HuH-7 (cell line): Measurements from ENCODE around the gene VWA5B2.
A peak's percentile ranks its signal among the peaks of the same experiment; 100 is the strongest.
"Not testable (repeated sequence)": the region's sequence is repeated elsewhere in the genome, so short reads cannot be mapped to it uniquely, and the experiment has no call there.

Source experiments
- DNase-seq: peaks from one replicate; pipeline ENCODE4 v3.0.0; 2011; ENCODE audit warnings: low spot score

VWA5B2 gene

DNA sequence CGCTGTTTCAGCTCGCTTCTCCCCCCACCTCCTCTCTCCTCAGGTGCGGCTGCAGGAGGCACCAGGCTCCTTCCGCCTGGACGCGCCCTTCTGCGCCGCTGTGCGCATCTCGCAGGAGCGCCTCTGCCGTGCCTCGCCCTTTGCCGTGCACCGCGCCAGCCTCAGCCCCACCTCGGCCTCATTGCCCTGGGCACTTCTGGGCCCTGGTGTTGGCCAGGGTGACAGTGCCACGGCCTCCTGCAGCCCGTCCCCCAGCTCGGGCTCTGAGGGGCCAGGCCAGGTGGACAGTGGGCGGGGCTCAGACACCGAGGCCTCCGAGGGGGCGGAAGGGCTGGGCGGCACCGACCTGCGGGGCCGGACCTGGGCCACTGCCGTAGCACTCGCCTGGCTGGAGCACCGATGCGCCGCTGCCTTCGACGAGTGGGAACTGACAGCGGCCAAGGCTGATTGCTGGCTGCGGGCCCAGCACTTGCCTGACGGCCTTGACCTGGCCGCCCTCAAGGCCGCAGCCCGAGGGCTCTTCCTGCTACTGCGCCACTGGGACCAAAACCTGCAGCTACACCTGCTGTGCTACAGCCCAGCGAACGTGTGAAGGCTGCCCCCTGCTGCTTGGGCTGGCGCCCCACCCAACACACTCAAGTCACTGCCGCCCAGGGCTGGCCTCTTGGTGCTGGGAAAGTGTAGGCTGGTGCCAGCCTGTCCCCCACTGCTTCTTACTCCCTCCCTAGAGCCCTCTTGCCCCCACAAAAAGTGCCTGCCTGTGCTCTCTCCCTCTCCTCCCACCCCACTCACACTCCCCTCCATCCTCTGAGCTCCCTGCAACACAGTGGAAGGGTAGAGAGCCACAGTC lies 12.3 kb downstream of the VWA5B2 start:
- no peak for DNase-seq

DNA sequence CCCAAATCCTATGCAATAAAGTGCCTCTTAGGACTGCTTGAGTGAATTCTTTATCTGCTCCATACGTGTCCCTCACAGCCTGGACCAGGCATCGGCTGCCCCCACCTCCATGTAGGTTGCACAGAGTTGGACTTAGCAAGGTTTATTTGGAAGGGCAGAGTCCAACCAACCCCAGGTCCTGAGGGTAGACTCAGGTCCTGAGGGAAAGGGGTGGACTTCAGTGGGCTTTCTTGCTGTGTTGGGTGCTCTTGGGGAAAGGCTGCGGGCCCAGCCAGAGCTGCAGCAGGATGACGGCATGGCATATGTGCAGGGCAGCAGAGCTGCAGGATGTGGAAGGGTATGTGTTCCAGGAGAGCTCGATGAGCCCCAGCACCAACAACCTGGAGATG lies 12.9 kb downstream of the VWA5B2 start:
- no peak for DNase-seq

DNA sequence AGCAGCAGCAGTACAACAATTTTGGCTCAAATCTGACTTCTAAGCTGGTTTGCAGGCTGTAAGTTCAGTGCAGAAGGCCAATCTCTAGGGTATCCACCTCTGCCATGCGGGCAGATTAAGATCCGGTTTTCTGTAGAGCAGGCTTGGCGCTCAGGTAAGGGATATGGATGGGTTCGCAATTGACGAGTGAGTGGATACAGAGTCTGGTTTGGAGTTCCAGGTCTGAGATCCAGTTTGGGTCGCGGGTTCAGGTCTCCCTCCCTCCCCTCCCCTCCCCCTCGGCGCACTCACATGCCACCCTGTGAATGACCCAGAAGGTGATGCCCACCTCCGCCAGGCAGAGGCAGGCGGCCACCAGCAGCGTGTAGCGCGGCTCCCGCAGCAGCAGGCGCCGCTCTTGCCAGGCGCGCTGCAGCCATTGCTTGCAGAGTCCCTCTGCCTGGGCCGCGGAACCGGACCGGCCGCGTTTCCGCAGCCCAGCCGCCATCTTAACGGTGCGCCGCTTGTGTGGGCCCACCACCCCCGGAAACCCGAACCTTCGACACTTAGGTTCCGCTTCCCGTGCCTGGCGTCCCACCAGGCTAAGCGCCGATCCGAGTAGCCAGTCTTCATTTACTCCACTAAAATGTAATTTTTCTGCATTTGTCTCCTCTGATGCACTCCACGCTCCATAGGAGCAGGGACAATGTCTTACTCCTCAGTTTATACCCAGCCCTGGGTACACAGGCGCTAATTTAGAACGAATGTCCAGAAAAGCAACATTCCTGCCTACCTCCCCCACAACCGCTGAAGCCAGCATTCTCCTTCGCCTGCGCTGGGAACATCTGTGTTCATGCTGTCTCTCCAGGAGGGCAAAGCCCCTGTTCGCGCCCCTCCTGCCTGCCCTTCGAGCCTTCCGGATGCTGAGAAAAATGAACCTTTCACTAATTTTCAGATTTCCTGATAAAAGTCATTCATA lies 19.3 kb downstream of the VWA5B2 start, which contains the start of gene ALG3:
Gene ALG3 (minus strand): TSS at position 509 of the 958 bp plus-strand sequence. CDS start 22 bp downstream, at position 487.
- peak; percentile 84 for DNase-seq

DNA sequence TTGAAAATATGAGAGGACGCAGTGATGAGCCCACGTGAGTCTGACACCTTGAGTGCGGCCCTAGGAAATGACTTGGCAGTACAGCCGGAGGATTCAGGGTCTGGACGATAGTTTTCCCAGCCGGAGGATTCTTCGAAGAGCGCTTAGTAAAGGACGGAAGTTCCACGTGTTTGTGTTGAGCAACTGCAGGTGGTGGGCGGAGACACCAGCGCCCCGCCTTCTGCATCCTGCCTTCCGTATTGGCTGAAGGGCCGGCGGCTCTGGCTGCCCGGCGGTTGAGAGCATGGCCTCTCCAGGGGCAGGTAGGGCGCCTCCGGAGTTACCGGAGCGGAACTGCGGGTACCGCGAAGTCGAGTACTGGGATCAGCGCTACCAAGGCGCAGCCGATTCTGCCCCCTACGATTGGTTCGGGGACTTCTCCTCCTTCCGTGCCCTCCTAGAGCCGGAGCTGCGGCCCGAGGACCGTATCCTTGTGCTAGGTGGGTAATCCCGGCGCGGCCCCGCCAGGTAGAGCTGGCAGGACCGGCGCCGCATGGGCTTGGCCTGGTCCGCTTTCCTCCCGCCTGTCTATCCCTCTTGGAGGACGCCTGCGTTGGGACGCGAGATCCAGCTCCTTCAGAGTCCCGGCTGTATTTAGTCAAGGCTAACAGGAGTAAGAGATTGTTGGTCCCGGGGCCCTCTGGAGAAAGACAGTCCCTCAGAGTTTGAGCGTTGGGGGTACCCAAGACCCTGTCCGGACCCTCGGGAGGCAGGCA lies 20.2 kb downstream of the VWA5B2 start, which contains the start of gene EEF1AKMT4:
Gene EEF1AKMT4 (plus strand): TSS at position 261 of the 755 bp plus-strand sequence. CDS start 23 bp downstream, at position 284.
- DNase-seq: peak; percentile 93

DNA sequence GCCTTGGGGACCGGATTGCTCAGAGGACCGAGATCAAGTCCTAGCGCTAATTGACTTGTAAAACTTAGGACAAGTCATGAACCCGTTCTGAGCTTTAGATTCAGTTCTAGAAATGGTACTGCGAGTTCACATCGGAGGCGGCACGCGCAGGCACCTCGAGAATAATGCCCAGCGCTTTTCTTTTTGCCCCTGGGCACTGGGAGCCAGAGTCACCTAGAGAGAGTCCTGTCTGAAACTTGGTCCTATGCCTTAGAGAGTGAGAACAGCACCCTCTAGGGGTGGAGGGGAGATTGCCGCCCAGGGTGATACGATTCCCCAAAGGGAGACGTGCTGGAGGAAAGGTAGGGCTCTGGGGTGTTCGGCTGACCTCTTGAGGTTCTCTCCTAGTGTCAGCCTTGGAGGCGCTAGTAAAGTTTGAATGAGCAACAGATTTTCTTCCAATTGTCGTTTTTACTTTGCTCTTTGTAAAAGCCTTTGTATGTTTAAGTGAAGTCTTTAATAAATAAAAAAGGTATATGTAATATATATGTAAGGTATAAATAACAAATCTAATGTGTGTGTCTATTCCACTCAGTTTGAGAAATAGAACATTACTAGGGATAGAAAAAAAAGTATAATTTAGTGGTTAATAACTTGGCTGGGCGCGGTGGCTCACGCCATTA lies 20.9 kb downstream of the VWA5B2 start:
- peak; percentile 91 for DNase-seq

DNA sequence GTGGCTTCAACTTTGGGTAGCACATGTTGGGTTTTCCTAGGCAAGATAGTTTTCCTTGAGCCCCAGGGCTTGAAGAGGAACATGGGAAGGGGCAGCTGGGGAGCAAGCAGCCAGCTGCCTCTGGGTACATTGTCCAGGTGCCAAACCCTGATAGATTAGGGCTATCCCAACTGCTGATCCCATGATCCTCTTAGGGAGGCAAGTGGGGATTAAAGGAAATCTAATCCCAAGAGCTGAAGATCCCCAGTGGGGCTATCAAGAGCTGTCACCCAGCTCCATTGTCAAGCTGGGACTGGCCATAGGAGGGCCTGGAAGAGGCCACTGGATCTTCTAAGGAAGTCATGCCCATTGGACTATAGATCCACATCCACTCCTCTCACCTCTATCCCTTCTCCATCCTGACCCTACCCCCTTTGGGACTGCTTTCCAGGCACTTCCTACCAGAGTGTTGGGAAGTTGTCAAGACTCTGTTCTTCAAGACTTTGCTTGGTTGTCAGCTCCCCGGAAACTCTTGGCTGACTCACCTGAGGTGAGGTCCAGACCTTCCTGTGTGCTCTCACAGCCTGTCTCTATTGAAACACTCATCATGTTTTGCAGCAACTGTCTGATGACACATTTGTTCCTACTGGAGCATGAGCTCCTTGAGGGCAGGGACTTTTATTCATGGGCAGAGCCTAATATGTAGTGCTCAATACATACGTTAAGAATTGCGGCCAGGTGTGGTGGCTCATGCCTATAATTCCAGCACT lies 26.1 kb downstream of the VWA5B2 start:
- DNase-seq: no peak

DNA sequence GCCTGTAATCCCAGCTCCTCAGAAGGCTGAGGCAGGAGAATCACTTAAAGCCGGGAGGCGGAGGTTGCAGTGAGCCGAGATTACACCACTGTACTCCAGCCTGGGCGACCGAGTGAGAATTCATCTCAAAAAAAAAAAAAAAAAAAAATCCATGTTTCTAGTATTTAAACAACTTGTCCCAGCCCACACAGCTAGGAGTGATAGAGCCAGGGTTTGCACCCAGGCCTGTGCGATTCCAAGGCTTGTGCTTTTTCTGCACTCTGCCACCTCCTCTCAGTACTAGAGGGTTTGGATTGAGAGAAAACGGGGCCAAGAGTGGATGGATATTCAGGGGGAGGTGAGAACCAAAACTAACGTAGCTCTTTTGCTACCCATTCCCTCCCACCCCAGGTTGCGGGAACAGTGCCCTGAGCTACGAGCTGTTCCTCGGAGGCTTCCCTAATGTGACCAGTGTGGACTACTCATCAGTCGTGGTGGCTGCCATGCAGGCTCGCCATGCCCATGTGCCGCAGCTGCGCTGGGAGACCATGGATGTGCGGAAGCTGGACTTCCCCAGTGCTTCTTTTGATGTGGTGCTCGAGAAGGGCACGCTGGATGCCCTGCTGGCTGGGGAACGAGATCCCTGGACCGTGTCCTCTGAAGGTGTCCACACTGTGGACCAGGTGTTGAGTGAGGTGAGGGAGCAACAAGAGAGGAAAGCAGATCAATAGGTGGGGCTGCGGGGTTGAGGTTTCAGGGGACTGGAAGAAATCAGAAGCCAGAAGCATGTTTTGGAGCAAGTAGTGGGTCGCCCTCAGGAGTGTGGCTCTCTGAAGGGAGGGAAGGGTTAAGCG lies 27.9 kb downstream of the VWA5B2 start:
- DNase-seq: no peak

DNA sequence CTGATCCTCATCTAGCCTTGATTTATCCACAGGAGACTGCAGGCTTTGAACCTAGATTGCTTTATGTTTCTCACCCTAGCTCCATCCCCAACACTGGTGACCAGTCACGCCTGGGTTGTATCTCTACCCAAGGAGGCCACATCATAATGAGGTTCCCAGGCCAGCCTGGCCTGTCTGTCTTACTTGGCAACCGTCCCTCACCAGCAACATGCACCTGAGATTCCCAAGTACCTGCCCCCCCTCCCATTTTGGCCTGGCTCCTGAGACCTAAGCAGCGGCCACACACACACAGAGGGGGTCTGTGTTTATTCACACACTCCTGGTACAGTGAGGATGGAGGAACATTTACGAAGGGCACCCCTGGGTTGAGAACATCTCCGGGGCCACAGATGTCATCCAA lies 29.5 kb downstream of the VWA5B2 start:
- DNase-seq: no peak

DNA sequence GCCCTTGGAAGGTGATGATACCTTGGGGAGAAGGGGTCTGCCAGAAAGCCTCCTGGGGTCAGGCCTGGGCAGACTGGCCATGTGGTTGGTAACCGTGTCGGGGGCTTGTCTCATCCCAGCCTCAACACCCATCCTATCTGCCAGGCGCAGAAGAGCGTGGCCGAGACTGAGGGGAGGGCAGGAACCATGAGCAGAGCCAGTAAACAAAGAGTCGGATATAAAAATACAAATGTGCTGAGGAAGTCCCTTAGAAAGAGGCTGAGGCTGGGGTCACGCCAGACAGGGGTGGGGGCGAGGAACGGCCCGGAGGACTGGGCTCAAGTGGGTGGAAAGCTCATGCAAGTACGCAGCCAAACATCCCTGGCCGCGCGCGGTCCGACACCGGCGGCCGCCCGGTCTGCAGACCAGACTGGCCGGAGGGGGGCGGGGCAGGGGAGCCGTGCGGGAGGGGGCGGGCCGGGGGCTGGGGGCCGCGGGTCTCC lies 30.1 kb downstream of the VWA5B2 start:
- DNase-seq: no peak

DNA sequence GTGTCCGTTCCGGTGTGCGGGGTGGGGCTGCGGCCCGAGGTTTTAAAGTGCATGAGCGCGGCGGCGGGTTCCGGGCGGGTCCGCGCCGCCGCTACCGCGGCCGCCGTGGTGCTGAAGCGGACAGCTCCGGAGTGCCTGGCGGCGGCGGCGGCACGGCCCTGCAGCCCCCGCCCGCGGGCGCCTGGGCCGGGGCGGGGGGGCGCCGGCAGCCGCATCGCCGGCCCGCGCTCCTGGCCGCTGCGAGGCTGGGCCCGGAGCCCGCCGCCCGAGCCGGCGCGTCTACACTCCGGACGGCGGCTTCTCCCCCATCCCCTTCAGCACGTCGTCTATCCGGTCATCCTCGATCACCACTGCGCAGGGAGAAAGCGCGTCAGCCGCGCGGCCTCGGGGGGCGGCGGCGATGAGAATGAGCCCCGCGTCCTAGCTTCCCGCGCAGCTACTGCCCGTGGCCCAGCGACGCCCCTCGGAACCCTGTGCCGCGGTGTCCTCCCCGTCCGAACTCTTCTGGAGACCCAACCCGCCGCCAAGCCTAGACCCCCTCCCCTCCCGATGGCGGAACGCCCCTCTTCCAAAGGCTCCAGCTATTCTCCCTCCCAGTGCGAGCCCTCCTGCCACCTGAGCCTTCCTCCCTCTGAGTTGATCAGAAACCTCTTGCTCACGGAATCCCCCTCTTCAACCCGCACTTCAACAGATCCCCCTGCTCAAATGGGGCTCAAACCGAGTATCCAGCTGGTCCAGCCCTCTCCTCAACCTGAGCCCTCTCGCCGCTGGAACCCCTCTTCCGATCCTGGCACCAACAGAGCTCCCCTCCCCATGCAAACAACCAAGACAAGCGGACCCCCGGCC lies 30.7 kb downstream of the VWA5B2 start:
- DNase-seq: peak; percentile 64

DNA sequence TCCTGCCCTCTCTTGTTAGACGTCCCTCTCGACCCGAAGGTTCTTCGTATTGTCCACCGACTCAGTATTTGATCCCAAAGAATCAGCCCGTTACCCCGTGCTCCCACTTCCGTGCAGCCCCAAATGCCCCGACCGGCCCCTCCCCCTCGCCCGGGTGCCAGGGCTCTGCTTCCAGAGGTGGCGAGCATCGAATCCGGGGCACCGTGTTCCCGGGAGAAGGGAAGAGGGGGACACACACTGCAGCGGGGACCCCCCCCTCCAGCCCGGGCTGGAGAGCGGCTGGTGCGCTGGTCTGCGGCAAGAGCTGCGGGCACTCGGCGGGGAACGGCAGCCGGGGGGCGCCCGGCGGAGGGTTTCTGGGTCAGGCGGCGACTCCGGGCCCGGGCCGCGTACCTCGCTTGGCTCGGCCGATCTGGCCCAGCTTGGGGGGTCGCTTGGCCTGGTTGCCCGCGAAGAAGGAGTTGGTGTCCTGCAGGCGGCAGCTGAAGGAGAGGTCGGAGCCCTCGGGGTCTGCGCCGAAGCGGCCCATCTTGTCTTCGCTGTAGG lies 31.4 kb downstream of the VWA5B2 start:
- no peak for DNase-seq

DNA sequence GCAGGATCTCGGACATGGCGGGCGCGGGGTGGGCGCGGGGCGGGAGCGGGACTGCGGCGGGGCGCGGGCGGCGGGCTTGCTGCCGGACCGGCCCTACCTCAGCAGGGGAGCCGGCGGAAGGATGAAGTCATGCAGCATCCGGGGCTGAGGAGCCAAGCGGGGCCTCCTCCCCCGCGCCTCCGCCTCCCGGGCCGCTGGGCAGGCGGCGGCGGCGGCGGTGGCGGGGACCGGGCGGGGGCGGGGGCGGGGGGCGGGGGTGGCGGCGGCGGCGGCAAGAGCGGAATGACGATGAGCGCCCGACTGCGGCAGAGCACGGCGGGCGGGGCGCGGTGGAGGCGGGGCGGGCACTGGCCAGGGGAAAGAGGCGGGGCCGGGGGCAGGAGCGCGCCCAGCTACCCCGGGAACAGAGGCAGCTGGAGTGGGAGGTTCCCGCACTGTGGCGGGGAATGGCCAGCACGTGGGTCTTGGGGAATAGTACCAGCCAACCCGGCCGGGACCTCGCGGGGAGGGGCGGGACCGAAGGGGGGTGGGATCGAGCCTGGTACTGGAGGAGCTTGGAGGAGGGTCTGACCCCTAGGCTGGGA lies 32.0 kb downstream of the VWA5B2 start, which contains the start of gene CAMK2N2:
Gene CAMK2N2 (minus strand): TSS at position 284 of the 584 bp plus-strand sequence. CDS start 268 bp downstream, at position 16.
- peak; percentile 97 for DNase-seq

DNA sequence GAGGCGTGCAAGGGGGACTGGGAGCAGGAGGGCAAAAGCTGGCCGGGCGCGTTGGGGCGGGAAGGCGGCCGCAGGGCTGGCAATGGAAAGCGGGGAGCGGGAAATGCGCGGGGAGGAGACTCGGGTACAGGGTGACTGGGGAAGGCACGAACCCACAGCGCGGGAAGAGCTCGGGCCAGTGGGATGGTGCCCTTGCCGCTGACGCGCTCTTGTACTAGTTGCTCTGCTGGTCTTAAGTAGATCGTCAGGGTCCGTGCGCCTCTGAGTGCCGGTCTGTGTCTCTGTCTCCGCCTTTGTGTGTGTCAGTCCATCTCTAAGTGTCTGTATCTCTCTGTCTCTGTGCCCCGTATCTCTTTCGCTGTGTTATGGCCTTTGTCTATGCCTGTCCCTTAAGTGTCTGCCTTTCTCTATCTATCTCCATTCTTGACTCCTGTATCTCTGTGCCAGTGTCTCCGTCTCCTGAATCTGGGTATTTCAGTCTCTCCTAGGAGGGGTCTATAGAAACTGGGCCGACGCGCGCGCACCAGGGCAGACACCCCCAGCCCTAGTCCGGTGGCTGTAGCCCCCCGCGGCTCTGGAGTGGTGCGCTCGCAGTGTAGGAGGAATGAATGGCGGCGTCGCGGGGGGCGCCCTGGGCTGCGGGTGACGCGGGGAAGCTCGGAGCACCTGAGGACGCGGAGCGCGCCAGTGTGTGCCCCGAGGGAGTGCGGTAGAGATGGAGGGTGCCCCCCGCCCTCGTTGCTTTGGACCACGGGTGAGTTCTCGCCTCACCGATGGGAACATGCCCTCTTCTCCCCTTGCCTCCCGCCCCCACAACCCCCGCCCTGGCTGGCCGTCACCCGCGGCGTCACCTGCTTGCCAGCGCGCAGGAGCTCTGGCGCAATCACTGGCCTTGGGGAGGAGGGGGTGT lies 32.7 kb downstream of the VWA5B2 start:
- no peak for DNase-seq

DNA sequence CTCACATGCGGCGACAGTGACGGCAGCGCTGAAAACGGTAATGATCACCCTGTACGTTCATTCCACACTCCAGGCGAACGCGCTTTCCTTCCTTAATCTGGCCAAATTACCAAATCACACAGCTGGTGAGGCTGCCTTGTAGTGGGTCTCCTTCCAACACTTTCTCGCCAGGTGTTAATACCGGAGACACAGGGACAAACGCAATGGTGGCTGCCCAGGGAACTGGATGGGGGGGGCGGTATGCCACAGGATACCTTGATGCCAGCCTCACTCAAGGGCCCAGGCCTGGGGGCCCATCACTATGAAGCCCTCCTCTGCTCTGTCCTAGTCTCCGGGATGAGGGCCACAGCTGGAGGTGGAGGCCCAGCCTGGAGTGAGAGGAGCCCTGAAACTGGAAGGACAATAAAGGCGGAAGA lies 33.4 kb downstream of the VWA5B2 start:
- no peak for DNase-seq

DNA sequence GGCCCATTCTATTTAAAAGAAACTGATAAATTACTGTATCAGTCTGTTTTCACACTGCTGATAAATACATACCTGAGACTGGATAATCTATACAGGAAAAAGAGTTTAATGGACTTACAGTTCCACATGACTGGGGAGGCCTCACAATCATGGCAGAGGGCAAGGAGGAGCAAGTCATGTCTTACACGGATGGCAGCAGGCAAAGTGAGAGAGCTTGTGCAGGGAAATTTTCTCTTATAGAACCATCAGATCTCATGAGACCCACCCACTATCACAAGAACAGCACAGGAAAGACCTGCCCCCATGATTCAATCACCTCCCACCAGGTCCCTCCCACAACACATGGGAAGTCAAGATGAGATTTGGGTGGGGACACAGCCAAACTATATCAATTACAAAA lies 37.9 kb downstream of the VWA5B2 start:
- DNase-seq: not testable (repeated sequence)

DNA sequence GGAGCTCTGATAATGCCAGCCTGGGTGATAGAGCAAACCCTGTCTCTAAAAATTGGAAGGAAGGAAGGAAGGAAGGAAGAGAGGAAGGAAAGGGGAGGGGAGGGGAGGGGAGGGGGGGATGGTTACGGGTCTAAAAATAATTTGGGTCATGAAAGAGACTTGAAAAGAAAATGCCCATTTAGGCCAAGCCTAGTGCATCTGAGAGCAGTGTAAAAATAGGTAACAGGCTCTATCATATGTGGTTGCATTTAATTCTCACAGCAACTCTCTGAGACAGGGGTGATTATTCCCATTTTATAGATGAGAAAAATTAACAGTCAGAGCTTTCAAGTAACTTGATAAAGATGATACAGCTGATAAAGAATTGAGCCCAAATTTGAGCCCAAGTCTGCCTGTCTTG lies 42.9 kb downstream of the VWA5B2 start:
- no peak for DNase-seq

DNA sequence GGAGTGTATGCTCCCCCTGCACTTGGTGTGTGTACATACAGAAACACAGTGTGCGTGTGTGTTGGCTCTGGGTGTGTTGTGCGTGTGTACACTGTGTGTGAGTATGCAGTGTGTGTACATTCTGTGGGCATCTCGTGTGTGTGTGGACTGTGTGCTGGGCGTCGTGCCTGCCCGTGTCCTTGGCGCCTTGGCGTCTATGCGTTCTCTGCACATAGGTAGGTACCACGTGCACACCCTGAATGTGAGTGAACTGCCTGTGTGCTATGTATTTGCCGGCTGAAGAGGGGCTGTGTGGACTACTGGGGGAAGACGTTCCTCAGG lies 46.0 kb downstream of the VWA5B2 start:
- DNase-seq: no peak
